Measurements from ENCODE around the gene DTWD2.
"Not testable (repeated sequence)": the region's sequence is repeated elsewhere in the genome, so short reads cannot be mapped to it uniquely, and the experiment has no call there.

Gene DTWD2

GRCh38 chr5:118863345-118863744 lies 125.0 kb downstream of the DTWD2 start:
- DNase-seq (ENCODE audit: low spot score): peak; percentile 12

DNA sequence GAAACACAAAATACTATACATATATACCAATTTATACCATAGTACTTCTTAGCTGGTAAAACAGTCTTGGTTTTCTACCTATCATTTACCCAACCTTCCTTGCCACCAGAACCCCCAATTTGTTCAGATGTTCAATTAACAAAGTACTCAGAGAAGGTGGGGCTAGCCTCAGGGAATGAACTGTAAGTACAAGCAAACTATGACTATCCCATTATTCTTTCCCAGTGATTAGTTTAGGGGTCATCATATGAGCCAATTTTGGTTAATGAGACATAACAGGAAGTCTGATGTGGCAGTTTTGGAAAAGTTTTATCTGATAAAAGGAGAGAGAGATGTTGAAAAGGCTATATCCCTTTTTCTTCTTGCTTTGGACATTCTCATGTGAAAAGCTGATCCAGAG lies 125.8 kb downstream of the DTWD2 start:
- DNase-seq (ENCODE audit: low spot score): no peak

DNA sequence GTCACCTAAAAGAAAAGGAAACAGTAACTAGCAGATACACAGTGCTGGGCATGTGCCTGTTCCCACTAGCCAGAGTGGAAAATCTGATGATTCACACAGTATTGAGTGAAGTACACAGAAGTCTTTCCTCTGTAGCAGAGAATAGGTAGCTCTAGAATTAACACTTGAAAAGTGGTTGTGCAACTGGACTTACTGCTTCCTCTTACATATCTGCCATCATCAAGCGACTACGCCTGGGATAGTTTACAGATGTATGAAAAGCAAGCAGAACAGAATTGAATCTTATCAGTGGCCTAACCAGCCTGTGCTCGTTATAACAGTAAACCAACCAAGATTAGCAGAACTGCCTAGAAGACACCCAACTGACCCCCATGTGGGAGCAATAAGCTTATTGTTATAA lies 130.6 kb downstream of the DTWD2 start:
- DNase-seq (ENCODE audit: low spot score): peak; percentile 7

DNA sequence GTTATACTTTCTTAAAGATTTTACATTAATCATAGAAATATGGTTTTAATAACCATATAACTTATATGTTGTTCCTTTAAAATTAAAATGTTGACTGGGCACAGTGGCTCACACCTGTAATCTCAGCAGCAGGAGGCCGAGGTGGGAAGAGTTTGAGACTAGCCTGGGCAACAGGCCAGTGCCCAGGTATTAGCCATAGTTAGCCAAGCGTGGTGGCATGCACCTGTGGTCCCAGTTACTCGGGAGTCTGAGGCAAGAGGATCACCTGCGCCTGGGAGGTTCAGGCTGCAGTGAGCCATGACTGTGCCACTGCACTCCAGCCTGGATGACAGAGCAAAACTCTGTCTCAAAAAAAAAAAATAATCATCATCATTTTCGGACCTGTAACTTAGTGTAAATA lies 133.5 kb downstream of the DTWD2 start:
- DNase-seq (ENCODE audit: low spot score): peak; percentile 58

GRCh38 chr5:118851785-118852184 lies 136.6 kb downstream of the DTWD2 start:
- DNase-seq (ENCODE audit: low spot score): not testable (repeated sequence)

DNA sequence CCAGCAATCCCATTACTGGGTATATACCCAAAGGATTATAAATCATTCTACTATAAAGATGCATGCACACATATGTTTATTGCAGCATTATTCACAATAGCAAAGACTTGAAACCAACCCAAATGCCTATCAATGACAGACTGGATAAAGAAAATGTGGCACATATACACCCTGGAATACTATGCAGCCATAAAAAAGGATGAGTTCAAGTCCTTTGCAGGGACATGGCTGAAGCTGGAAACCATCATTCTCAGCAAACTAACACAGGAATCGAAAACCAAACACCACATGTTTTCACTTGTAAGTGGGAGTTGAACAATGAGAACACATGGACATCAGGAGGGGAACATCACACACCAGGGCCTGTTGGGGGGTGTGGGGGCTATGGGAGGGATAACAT lies 138.8 kb downstream of the DTWD2 start:
- DNase-seq (ENCODE audit: low spot score): not testable (repeated sequence)

DNA sequence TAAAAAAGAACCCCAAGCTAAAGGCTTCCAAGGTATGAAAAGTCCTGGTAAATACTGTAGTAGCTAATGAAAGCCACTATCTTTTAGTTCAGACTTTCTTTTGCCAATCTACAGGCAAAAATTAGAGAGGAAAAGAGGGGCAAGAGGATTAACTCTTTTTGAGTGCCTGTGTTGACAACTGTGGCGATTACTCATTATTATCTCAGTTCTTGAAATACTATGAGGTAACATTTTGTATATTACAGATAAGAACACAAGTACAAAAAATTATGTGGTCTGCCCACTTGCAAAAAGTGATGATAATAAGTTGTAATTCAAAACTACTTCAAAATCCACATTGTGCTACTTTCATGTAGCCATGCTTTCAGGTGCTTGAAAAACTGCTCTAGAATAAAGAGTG lies 144.0 kb downstream of the DTWD2 start:
- DNase-seq (ENCODE audit: low spot score): no peak

GRCh38 chr5:118834710-118835109 lies 153.6 kb downstream of the DTWD2 start:
- no peak for DNase-seq (ENCODE audit: low spot score)

DNA sequence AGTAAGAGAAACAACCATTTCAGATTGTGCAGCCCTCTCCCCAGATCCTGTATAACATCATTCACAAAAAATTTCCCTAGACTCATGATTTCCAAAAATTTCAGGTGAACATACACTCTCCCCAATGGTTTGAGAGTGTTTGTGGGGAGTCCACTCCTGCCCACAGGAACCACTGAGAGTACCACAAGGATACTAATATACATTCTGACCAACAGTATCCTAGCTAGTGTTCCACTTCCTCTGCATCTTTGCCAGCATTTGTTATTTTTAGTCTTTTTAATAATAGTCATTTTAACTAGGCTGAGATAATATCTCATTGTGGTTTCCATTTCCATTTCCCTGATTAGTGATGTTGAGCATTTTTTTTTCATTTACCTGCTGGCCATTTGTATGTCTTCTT lies 155.4 kb downstream of the DTWD2 start:
- no peak for DNase-seq (ENCODE audit: low spot score)

- DNase-seq (ENCODE audit: low spot score): no peak
Measured at GRCh38 chr5:118825226-118825625, 163.1 kb downstream of the DTWD2 start.

- DNase-seq (ENCODE audit: low spot score): no peak
Measured at GRCh38 chr5:118818604-118819003, 169.7 kb downstream of the DTWD2 start.

- DNase-seq (ENCODE audit: low spot score): no peak
Measured at GRCh38 chr5:118808441-118808840, 179.9 kb downstream of the DTWD2 start.

GRCh38 chr5:118806571-118806970 lies 181.8 kb downstream of the DTWD2 start:
- no peak for DNase-seq (ENCODE audit: low spot score)

DNA sequence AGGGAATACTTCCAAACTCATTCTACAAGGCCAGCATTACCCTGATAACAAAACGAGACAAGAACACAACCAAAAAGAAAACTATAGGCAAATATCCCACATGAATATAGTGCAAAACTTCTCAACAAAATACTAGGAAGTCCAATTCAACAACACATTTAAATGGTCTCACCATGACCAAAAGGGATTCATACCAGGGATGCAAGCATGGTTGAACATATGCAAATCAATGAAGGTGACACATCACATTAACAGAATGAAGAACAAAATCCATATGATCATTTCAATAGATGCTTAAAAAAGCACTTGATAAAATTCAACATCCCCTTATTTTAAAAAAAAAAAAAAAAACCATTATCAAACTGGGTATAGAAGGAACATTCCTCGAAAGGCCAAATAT lies 186.0 kb downstream of the DTWD2 start:
- DNase-seq (ENCODE audit: low spot score): no peak

GRCh38 chr5:118796081-118796480 lies 192.3 kb downstream of the DTWD2 start:
- no peak for DNase-seq (ENCODE audit: low spot score)

GRCh38 chr5:118794281-118794680 lies 194.1 kb downstream of the DTWD2 start:
- DNase-seq (ENCODE audit: low spot score): no peak

- DNase-seq (ENCODE audit: low spot score): no peak
Measured at GRCh38 chr5:118793652-118794051, 194.7 kb downstream of the DTWD2 start.

GRCh38 chr5:118793091-118793490 lies 195.3 kb downstream of the DTWD2 start:
- no peak for DNase-seq (ENCODE audit: low spot score)

GRCh38 chr5:118791926-118792734 lies 196.2 kb downstream of the DTWD2 start:
- DNase-seq (ENCODE audit: low spot score): peak; percentile 74

DNA sequence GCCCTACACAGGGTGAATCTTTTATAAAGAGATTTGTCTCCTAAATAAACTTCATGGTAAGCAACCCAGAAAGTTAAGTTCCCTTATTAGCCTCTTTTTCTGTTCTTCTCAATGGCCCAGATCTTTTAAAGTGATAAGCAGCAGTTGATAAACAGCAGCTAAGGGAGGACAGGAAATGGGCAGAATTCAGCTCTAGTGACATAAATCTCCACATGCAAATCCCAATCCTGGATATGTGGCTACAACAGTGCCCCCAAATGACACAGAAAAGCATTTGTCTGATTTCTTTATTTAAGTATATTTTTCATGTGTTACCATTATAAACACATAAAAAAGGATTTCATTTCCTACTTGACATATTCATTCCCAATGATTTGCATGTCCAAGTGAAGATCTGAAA lies 199.0 kb downstream of the DTWD2 start:
- no peak for DNase-seq (ENCODE audit: low spot score)

- DNase-seq (ENCODE audit: low spot score): no peak
Measured at GRCh38 chr5:118788351-118788750, 200.0 kb downstream of the DTWD2 start.

Measured in kidney tubule cell (primary cell).